HG03135 (cell line): ENCODE data around the gene GJC3.
"Not testable (repeated sequence)": the region's sequence is repeated elsewhere in the genome, so short reads cannot be mapped to it uniquely, and the experiment has no call there.

Experiments used
- ATAC-seq: cut with Tn5 transposase; IDR thresholded peaks from one replicate; pipeline ENCODE4 v1.9.1; 2021; ENCODE audit warnings: mild to moderate bottlenecking, moderate library complexity; ENCODE audit not compliant: unreplicated experiment

The GJC3 gene

GRCh38 chr7:99930376-99930775 lies 956 bp upstream of the GJC3 start:
- no peak for ATAC-seq

- no peak for ATAC-seq
Observed at GRCh38 chr7:99929730-99930053, 272 bp upstream of the GJC3 start.

GRCh38 chr7:99928188-99928587 lies 1.2 kb downstream of the GJC3 start:
- no peak for ATAC-seq

GRCh38 chr7:99927536-99927935 lies 1.9 kb downstream of the GJC3 start:
- no peak for ATAC-seq

DNA sequence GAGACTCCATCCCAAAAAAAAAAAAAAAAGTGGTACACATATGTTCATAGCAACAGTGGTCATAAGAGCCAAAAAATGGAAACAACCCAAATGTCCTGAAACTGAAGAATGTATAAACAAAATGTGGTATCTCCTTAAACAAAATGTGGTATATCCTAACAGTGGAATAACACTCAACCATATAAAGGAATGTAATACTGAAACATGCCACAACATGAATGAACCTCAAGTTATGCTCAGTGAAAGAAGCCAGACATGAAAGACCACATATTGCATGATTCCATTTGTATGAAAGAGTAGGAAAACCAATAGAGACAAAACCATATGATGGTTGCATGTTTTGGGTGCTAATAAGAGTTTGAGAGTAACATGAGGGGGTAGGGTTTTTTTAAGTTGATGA lies 3.1 kb downstream of the GJC3 start:
- no peak for ATAC-seq

GRCh38 chr7:99923200-99923599 lies 6.2 kb downstream of the GJC3 start:
- ATAC-seq: no peak

DNA sequence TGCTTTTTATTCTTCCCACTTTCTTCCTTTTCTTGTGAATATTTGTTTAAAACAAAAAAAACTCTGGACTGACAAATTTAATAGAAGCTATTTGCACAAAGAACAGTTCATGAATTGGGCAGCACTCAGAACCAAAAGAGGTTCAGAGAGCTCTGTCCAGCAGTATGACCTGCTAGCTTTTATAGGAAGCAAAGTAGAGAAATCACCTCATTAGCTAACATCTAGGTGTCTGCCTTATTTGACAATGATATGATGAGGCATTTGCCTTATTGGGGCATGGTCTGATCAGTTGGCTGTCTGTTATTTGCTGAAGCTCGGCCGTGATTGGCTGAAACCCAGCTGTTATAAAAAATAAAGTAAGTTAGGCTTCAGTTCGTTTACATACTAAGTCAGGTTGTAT lies 9.3 kb downstream of the GJC3 start:
- no peak for ATAC-seq

DNA sequence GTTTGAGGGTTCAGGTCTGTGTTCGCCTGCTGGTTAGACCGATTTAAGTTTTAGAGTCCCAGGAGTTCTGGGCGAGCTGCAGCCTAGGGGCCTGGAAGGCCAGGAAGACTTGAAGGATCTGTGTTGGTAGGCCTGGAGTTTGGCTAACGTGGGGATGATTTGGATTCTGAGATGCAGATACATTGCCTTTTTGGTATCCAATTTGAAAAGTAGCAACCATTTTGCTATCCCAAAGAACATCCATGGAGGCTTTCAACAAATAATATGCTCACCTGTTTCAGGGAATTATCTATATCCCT lies 9.7 kb downstream of the GJC3 start:
- ATAC-seq: no peak

DNA sequence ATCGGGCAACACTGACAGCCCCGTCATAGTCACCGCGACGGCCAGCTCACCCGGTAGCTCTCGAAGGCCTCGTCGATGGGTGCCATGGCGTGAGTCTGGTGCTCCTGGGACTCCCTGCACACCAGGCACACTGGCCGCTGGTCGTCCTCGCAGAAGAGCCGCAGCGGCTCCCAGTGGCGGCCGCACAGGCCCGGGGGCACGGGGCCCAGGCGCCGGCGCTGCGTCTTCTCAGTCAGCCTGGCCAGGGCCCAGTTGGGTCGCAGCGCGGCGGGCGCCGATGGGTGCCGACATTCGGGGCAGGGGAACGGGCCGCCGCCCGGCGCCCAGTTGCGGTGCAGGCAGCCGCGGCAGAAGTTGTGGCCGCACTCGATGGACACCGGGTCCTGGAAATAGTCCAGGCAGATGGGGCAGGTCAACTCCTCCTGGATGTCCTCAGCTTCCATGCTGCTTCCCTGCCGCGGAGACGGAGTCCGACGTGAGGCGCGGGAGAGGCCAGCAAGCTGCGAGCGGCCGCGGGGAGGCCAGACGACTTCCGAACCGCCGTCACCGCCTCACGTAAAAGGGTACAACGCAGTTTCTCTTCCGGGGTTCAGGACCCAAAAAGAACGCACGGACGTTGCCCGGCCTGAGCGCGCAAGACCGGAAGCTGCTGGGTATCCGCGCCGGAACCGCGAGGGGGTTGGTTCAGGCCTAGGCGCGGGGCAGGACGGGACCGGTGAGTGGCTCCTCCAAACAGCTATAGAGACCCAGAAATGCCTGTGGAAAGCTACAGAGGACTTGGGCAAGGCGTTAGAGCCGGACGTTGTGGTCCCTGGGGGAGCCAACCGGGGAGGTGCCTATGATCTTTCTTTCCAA lies 10.2 kb downstream of the GJC3 start, which contains the start of gene TRIM4:
TSS of gene TRIM4 (minus strand) at position 572 of the 855 bp plus-strand sequence. CDS start at position 443, 129 bp downstream.
- peak; percentile 96 for ATAC-seq

- ATAC-seq: no peak
Observed at GRCh38 chr7:99910976-99911375, 18.4 kb downstream of the GJC3 start.

GRCh38 chr7:99901581-99901980 lies 27.8 kb downstream of the GJC3 start:
- ATAC-seq: no peak

DNA sequence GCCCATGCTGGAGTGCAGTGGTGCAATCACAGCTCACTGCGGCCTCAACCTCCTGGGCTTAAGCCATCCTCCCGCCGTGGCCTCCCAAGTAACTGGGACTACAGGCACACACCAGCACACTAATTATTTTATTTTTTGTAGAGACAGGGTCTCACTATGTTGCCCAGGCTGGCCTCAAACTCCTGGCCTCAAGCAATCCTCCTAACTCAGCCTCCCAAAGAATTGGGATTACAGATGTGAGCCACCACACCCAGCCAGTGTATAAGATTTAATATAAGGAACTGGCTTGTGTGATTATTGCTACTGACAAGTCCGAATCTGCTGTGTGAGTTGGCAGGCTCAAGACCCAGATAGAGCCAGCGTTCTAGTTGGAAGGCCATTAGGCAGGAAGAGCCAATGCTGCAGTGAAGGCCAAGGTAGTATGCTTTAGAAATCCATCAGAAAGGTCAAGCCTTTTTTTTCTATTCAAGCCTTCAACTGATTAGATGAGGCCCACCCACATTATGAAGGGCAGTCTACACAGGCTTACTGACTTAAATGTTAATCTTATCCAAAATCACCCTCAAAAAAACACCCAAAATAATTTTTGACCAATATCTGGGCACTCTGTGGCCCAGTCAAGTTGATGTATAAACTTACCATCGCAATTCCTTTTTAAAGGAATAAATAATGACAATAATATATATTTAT lies 29.4 kb downstream of the GJC3 start:
- no peak for ATAC-seq

DNA sequence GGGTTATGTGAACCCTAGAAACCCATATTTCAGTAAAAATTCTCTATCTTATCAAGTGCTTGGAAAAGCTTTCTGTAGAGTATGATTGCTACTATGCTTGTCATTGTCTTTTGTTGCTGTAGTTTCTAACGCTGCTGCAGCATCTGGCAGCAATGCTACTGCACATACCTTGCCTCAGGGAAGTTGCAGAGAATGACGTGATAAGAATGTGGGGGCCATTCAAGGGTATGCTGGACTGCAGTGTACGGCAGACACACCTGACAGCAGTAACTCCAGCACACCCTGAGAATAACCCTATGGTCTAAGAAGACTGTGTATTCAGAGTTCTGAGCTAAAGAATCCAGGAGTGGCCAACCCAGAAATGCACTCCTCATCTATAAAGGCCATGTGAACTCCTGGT lies 30.6 kb downstream of the GJC3 start:
- no peak for ATAC-seq

- no peak for ATAC-seq
Observed at GRCh38 chr7:99898023-99898357, 31.4 kb downstream of the GJC3 start.

GRCh38 chr7:99897322-99898022 lies 31.9 kb downstream of the GJC3 start:
- no peak for ATAC-seq

- no peak for ATAC-seq
Observed at GRCh38 chr7:99894738-99895137, 34.7 kb downstream of the GJC3 start.

DNA sequence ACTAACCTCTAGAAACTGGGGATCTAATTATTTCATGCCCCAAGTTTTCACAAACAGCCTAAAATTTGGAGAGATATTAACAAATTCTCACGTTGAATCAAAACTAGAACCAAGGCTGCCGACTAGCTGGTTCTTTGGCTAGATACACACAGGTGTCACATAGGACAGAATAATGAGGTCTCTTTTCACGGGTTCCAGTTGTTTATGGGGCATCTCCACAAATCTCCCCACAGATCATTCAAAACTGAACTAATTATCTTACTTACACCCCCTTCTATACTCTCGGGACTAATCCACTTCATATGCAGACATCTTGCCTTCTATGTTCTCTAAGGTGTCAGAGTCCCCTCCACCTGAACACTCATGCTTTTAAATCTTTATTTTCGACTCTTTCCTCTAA lies 36.1 kb downstream of the GJC3 start:
- ATAC-seq: no peak

DNA sequence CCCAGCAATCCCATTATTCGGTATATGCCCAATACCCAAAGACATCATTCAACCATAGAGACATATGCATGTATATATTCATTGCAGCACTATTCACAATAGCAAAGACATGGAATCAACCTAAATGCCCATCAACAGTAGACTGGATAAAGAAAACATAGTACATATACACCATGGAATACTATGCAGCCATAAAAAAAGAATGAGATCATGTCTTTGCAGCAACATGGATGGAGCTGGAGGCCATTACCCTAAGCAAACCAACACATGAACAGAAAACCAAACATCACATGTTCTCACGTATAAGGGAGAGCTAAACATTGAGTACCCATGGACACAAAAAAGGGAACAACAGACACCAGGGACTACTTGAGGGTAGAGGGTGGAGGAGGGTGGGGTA lies 39.1 kb downstream of the GJC3 start:
- ATAC-seq: not testable (repeated sequence)

DNA sequence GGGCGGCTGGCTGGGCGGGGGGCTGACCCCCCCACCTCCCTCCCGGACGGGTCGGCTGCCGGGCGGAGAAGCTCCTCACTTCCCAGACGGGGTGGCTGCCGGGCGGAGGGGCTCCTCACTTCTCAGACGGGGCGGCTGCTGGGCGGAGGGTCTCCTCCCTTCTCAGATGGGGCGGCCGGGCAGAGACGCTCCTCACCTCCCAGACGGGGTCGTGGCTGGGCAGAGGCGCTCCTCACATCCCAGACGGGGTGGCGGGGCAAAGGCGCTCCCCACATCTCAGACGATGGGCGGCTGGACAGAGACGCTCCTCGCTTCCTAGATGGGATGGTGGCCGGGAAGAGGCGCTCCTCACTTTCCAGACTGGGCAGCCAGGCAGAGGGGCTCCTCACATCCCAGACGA lies 41.1 kb downstream of the GJC3 start:
- ATAC-seq: not testable (repeated sequence)

GRCh38 chr7:99881370-99881769 lies 48.0 kb downstream of the GJC3 start:
- no peak for ATAC-seq

GRCh38 chr7:99876933-99877332 lies 52.5 kb downstream of the GJC3 start, which contains the start of gene OR2AE1:
Gene OR2AE1 (minus strand): TSS chr7:99877033. CDS start chr7:99877033, 0 bp downstream.
- ATAC-seq: no peak

DNA sequence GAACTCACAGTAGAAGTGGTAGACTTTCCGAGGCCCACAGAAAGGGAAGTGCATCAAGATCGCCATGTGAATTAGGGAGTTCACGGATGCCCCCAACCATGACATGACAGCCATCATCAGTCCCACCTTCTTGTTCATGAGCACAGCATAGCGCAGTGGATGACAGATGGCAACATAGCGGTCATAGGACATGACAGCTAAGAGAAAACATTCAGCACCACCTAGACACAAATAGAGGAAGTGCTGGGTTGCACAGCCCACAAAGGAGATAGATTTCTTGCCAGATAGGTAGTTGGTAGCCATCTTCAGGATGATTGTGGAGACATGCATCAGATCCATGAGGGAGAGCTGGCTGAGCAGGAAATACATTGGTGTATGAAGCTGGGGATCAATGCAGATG lies 52.9 kb downstream of the GJC3 start:
- ATAC-seq: no peak
